C4-2B (cell line): ENCODE measurements around the gene DCPS.
"Not testable (repeated sequence)": the region's sequence is repeated elsewhere in the genome, so short reads cannot be mapped to it uniquely, and the experiment has no call there.

Source experiments
- H3K27ac ChIP-seq: fragments of 450-650 bp; 2 replicates; pipeline ENCODE4 v1.5.1; 2017
- ZFX ChIP-seq: fragments of 450-650 bp; IDR thresholded peaks from 2 replicates; pipeline ENCODE4 v1.6.1; 2017
- TF ChIP-seq, protein P1 (sequence below): fragments of 450-650 bp; conservative IDR thresholded peaks from 2 replicates; pipeline ENCODE4 v1.5.1; 2017; ENCODE audit warnings: mild to moderate bottlenecking

DCPS gene

DNA sequence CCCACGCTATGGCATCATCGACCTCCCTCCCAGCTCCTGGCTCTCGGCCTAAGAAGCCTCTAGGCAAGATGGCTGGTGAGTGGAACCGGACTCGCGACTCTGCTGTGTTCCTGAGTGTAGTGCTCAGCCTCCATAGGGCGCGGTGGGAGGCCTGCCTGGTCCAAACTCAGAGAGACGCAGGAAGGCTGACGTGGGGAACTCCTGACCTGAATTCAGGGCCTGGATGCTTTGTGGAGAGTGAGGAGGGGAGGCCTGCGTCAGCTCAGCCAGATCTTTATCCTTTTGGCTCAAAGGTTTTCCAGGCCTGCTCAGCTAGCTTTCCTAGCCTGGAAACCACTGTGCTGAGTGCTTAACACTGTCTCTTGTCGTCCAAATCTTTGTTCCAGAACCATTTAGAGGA lies 13.0 kb upstream of the DCPS start:
- no peak overlapping the region for H3K27ac ChIP-seq
- TF ChIP-seq, protein P1, sequence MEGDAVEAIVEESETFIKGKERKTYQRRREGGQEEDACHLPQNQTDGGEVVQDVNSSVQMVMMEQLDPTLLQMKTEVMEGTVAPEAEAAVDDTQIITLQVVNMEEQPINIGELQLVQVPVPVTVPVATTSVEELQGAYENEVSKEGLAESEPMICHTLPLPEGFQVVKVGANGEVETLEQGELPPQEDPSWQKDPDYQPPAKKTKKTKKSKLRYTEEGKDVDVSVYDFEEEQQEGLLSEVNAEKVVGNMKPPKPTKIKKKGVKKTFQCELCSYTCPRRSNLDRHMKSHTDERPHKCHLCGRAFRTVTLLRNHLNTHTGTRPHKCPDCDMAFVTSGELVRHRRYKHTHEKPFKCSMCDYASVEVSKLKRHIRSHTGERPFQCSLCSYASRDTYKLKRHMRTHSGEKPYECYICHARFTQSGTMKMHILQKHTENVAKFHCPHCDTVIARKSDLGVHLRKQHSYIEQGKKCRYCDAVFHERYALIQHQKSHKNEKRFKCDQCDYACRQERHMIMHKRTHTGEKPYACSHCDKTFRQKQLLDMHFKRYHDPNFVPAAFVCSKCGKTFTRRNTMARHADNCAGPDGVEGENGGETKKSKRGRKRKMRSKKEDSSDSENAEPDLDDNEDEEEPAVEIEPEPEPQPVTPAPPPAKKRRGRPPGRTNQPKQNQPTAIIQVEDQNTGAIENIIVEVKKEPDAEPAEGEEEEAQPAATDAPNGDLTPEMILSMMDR, result no peak
- TF ChIP-seq ZFX, result no peak

GRCh38 chr11:126293726-126294125 lies 10.1 kb upstream of the DCPS start:
- H3K27ac ChIP-seq, result no peak overlapping the region
- no peak for TF ChIP-seq ZFX
- TF ChIP-seq, protein P1, result no peak

DNA sequence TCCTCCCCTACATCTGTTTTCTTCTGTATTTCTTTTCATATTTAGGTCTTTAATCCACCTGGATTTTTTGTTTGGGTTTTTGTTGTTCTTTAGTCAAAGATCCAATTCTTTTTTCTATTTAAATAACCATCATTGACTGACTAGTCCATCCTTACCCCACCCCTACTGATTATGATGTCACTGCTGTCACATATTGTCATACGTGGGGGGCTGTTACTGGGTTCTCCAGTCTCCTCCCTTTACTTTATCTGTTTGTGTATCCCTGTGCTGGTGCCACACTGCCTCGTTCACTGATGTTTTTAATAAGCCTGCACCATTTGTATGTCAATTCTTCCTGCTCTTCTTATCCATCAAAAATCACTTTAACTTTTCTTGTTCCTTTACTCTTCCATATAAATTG lies 6.9 kb upstream of the DCPS start:
- no peak for TF ChIP-seq ZFX
- TF ChIP-seq, protein P1, result no peak
- H3K27ac ChIP-seq, result no peak overlapping the region

- no peak for TF ChIP-seq ZFX
- TF ChIP-seq, protein P1, result no peak
- H3K27ac ChIP-seq, result peak overlapping the region; percentile 90
Measured at GRCh38 chr11:126304457-126305075, 706 bp downstream of the DCPS start.

GRCh38 chr11:126305699-126306098 lies 1.8 kb downstream of the DCPS start:
- TF ChIP-seq, protein P1, result no peak
- TF ChIP-seq ZFX, result no peak
- H3K27ac ChIP-seq, result no peak overlapping the region

- no peak overlapping the region for H3K27ac ChIP-seq
- TF ChIP-seq, protein P1, result no peak
- no peak for TF ChIP-seq ZFX
Measured at GRCh38 chr11:126307706-126308105, 3.8 kb downstream of the DCPS start.

DNA sequence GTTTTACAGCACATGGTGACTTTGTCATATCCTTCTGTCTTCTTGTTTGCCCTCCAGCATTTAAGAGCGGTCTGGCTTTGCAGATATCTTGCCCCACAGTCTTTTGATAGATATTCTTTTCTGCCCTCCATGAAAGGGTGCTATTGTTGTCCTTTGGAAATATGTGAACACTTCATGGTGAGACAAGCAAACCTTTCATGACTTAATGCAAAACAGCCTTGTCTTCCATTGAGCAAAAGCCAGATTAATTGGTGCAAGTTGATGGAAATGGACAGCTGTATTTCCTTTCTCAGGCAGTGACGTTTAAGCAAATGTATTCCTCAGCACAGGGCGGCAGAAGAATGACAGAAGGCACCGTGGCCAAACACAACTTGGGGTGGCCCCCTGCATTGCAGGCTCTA lies 4.4 kb downstream of the DCPS start:
- H3K27ac ChIP-seq, result no peak overlapping the region
- TF ChIP-seq ZFX, result no peak
- TF ChIP-seq, protein P1, result no peak

GRCh38 chr11:126308771-126309170 lies 4.9 kb downstream of the DCPS start:
- H3K27ac ChIP-seq, result not testable (repeated sequence)
